Renal pelvis (tissue), 4 donors: ENCODE measurements around the gene STBD1. TPM values are rescaled to one million over a fixed set of nuclear protein-coding genes. Genes with fewer than 3 reads are reported as not detected.
"Not testable (repeated sequence)": the region's sequence is repeated elsewhere in the genome, so short reads cannot be mapped to it uniquely, and the experiment has no call there.

ENCODE experiments used
- DNase-seq: peaks from one replicate; pipeline ENCODE4 v3.0.0-alpha.2; 2013
- polyA plus RNA-seq, 3 donors: library from polyadenylated mRNA; unstranded; fragments of 120-200 nt; gene quantifications; one replicate each; pipeline ENCODE4 v1.2.1, GENCODE V29; 2013; ENCODE audit not compliant: insufficient read length in 3 of 3

Gene STBD1
- polyA plus RNA-seq, 3 donors = 1.7 to 2.6 (median 2.0) TPM

- no peak for DNase-seq
Observed at GRCh38 chr4:76280488-76281441, 25.8 kb upstream of the STBD1 start.

GRCh38 chr4:76281594-76281993, 24.9 kb upstream of the STBD1 start:
- not testable (repeated sequence) for DNase-seq

- DNase-seq = no peak
Observed at GRCh38 chr4:76282941-76283689, 23.4 kb upstream of the STBD1 start.

- no peak for DNase-seq
Observed at GRCh38 chr4:76283900-76284299, 22.6 kb upstream of the STBD1 start.

GRCh38 chr4:76287811-76288210, 18.7 kb upstream of the STBD1 start:
- not testable (repeated sequence) for DNase-seq

- DNase-seq = no peak
Observed at GRCh38 chr4:76292730-76293129, 13.8 kb upstream of the STBD1 start.

- no peak for DNase-seq
Observed at GRCh38 chr4:76293772-76294171, 12.8 kb upstream of the STBD1 start.

- DNase-seq = no peak
Observed at GRCh38 chr4:76296286-76296820, 10.2 kb upstream of the STBD1 start.

GRCh38 chr4:76298227-76298626, 8.3 kb upstream of the STBD1 start:
- no peak for DNase-seq

GRCh38 chr4:76300012-76300411, 6.5 kb upstream of the STBD1 start:
- DNase-seq = no peak

- peak; percentile 27 for DNase-seq
Observed at GRCh38 chr4:76301068-76301774, 5.3 kb upstream of the STBD1 start.

GRCh38 chr4:76301775-76302162, 4.8 kb upstream of the STBD1 start:
- no peak for DNase-seq

- no peak for DNase-seq
Observed at GRCh38 chr4:76302826-76303438, 3.6 kb upstream of the STBD1 start.

- DNase-seq = no peak
Observed at GRCh38 chr4:76305033-76305687, 1.4 kb upstream of the STBD1 start.

- DNase-seq = no peak
Observed at GRCh38 chr4:76306882-76307659, 538 bp downstream of the STBD1 start.

GRCh38 chr4:76307660-76308014, 1.1 kb downstream of the STBD1 start:
- no peak for DNase-seq

GRCh38 chr4:76308548-76308947, 2.0 kb downstream of the STBD1 start:
- no peak for DNase-seq

GRCh38 chr4:76309939-76310550, 3.5 kb downstream of the STBD1 start:
- DNase-seq = no peak

GRCh38 chr4:76310683-76311082, 4.2 kb downstream of the STBD1 start:
- DNase-seq = no peak

GRCh38 chr4:76311896-76312331, 5.4 kb downstream of the STBD1 start:
- no peak for DNase-seq
